ENCODE measurements around the gene FAM227B. TPM values are rescaled to one million over a fixed set of nuclear protein-coding genes. Genes with fewer than 3 reads are reported as not detected.
"Not testable (repeated sequence)": the region's sequence is repeated elsewhere in the genome, so short reads cannot be mapped to it uniquely, and the experiment has no call there.

FAM227B gene
- total and polyA plus RNA-seq, 5 experiments from 2014 or later: 14.5 to 28.7 (median 23.8) TPM

GRCh38 chr15:49372366-49372765 is 248.3 kb downstream of the FAM227B start:
- Mint-ChIP-seq H3K27me3 (no peaks in the 10 kb centered on the region), H3K36me3 (peaks cover 0 to 6% (median 2%) of the 10 kb centered on the region in 3 donors), H3K27ac (no peak overlapping the region), H3K9me3 (peaks cover 0 to 15% (median 3%) of the 10 kb centered on the region in 9 donors), H3K4me1 (no peaks in the 10 kb centered on the region), H3K4me3 (no peak overlapping the region)
- no peak for DNase-seq
- POLR2A ChIA-PET: no interaction called here
- ATAC-seq: no peak

- POLR2A ChIA-PET: no interaction called here
- Mint-ChIP-seq H3K4me1 (no peaks in the 10 kb centered on the region), H3K9me3 (peaks cover 0 to 24% (median 4%) of the 10 kb centered on the region in 9 donors), H3K27ac (no peak overlapping the region), H3K27me3 (no peaks in the 10 kb centered on the region), H3K36me3 (peaks cover 0 to 14% (median 5%) of the 10 kb centered on the region in 3 donors), H3K4me3 (no peak overlapping the region)
- DNase-seq: no peak
- ATAC-seq: no peak
Measured at GRCh38 chr15:49370782-49371181, 249.8 kb downstream of the FAM227B start.

GRCh38 chr15:49366496-49366895 is 254.1 kb downstream of the FAM227B start:
- Mint-ChIP-seq H3K27ac (no peak overlapping the region), H3K36me3 (peaks cover 0 to 34% (median 7%) of the 10 kb centered on the region in 3 donors), H3K9me3 (peaks cover 0 to 61% (median 20%) of the 10 kb centered on the region in 9 donors), H3K4me3 (no peak overlapping the region), H3K27me3 (no peaks in the 10 kb centered on the region), H3K4me1 (no peaks in the 10 kb centered on the region)
- POLR2A ChIA-PET: no interaction called here
- ATAC-seq (no peak), DNase-seq (no peak)

- Mint-ChIP-seq H3K36me3 (peaks cover 0 to 26% (median 5%) of the 10 kb centered on the region in 3 donors), H3K27ac (no peak overlapping the region), H3K4me1 (no peaks in the 10 kb centered on the region), H3K4me3 (no peak overlapping the region), H3K9me3 (peaks cover 0 to 53% (median 25%) of the 10 kb centered on the region in 9 donors), H3K27me3 (no peaks in the 10 kb centered on the region)
- DNase-seq (no peak), ATAC-seq (no peak)
- POLR2A ChIA-PET: no interaction called here
Measured at GRCh38 chr15:49361370-49361769, 259.2 kb downstream of the FAM227B start.

GRCh38 chr15:49354439-49354838 is 266.2 kb downstream of the FAM227B start:
- H3K4me1 Mint-ChIP-seq, H3K27ac Mint-ChIP-seq, H3K27me3 Mint-ChIP-seq, ATAC-seq, POLR2A ChIA-PET, DNase-seq, H3K4me3 Mint-ChIP-seq: not testable (repeated sequence)
- H3K36me3 Mint-ChIP-seq: peaks cover 3 to 24% (median 16%) of the 10 kb centered on the region in 3 donors
- H3K9me3 Mint-ChIP-seq: peaks cover 4 to 33% (median 15%) of the 10 kb centered on the region in 9 donors

- no peaks in the 10 kb centered on the region for H3K4me1 Mint-ChIP-seq
- ATAC-seq (no peak), DNase-seq (no peak)
- no peak overlapping the region for H3K27ac Mint-ChIP-seq
- no peaks in the 10 kb centered on the region for H3K27me3 Mint-ChIP-seq
- H3K4me3 Mint-ChIP-seq: no peak overlapping the region
- H3K9me3 Mint-ChIP-seq: peaks cover 0 to 41% (median 10%) of the 10 kb centered on the region in 9 donors
- POLR2A ChIA-PET: no interaction called here
- H3K36me3 Mint-ChIP-seq: peaks cover 47 to 58% (median 56%) of the 10 kb centered on the region in 3 donors
Measured at GRCh38 chr15:49343546-49343945, 277.1 kb downstream of the FAM227B start.

GRCh38 chr15:49339656-49340055 is 281.0 kb downstream of the FAM227B start:
- H3K4me3 Mint-ChIP-seq: no peak overlapping the region
- POLR2A ChIA-PET: no interaction called here
- DNase-seq: no peak
- peaks cover 0 to 2% (median 0%) of the 10 kb centered on the region in 4 donors for H3K4me1 Mint-ChIP-seq
- H3K27ac Mint-ChIP-seq: no peak overlapping the region
- H3K9me3 Mint-ChIP-seq: peaks cover 0 to 35% (median 12%) of the 10 kb centered on the region in 9 donors
- no peaks in the 10 kb centered on the region for H3K27me3 Mint-ChIP-seq
- peaks cover 44 to 54% (median 53%) of the 10 kb centered on the region in 3 donors for H3K36me3 Mint-ChIP-seq
- no peak for ATAC-seq

GRCh38 chr15:49331951-49332350 is 288.7 kb downstream of the FAM227B start:
- H3K36me3 Mint-ChIP-seq: peaks cover 4 to 35% (median 20%) of the 10 kb centered on the region in 3 donors
- POLR2A ChIA-PET: no interaction called here
- peaks cover 0 to 2% (median 0%) of the 10 kb centered on the region in 4 donors for H3K4me1 Mint-ChIP-seq
- no peaks in the 10 kb centered on the region for H3K27me3 Mint-ChIP-seq
- no peaks in the 10 kb centered on the region for H3K9me3 Mint-ChIP-seq
- no peak for ATAC-seq
- no peak overlapping the region for H3K4me3 Mint-ChIP-seq
- H3K27ac Mint-ChIP-seq: peak overlapping the region in 1 of 10 donors; percentile 17
- no peak for DNase-seq

GRCh38 chr15:49331442-49331841 is 289.2 kb downstream of the FAM227B start:
- Mint-ChIP-seq H3K4me1 (peaks cover 0 to 2% (median 0%) of the 10 kb centered on the region in 4 donors), H3K4me3 (no peak overlapping the region), H3K36me3 (peaks cover 0 to 38% (median 20%) of the 10 kb centered on the region in 3 donors), H3K27ac (peak overlapping the region in 1 of 10 donors; percentile 35), H3K9me3 (no peaks in the 10 kb centered on the region), H3K27me3 (no peaks in the 10 kb centered on the region)
- ATAC-seq (no peak), DNase-seq (no peak)
- POLR2A ChIA-PET: no interaction called here

GRCh38 chr15:49330166-49330565 is 290.5 kb downstream of the FAM227B start:
- H3K4me3 Mint-ChIP-seq: no peak overlapping the region
- H3K27ac Mint-ChIP-seq: no peak overlapping the region
- H3K27me3 Mint-ChIP-seq: no peaks in the 10 kb centered on the region
- DNase-seq (no peak), ATAC-seq (no peak)
- H3K36me3 Mint-ChIP-seq: peaks cover 0 to 40% (median 18%) of the 10 kb centered on the region in 3 donors
- POLR2A ChIA-PET: no interaction called here
- no peaks in the 10 kb centered on the region for H3K9me3 Mint-ChIP-seq
- peaks cover 0 to 2% (median 0%) of the 10 kb centered on the region in 4 donors for H3K4me1 Mint-ChIP-seq

- POLR2A ChIA-PET: no interaction called here
- no peak overlapping the region for H3K27ac Mint-ChIP-seq
- DNase-seq (no peak), ATAC-seq (no peak)
- H3K27me3 Mint-ChIP-seq: no peaks in the 10 kb centered on the region
- peaks cover 0 to 42% (median 16%) of the 10 kb centered on the region in 3 donors for H3K36me3 Mint-ChIP-seq
- no peaks in the 10 kb centered on the region for H3K9me3 Mint-ChIP-seq
- no peaks in the 10 kb centered on the region for H3K4me1 Mint-ChIP-seq
- H3K4me3 Mint-ChIP-seq: no peak overlapping the region
Measured at GRCh38 chr15:49328941-49329340, 291.7 kb downstream of the FAM227B start.

GRCh38 chr15:49327927-49328326 is 292.7 kb downstream of the FAM227B start:
- Mint-ChIP-seq H3K27ac (peak overlapping the region in 1 of 10 donors; percentile 17), H3K4me1 (no peaks in the 10 kb centered on the region), H3K9me3 (no peaks in the 10 kb centered on the region), H3K27me3 (no peaks in the 10 kb centered on the region), H3K4me3 (no peak overlapping the region), H3K36me3 (peaks cover 0 to 46% (median 13%) of the 10 kb centered on the region in 3 donors)
- ATAC-seq: no peak
- POLR2A ChIA-PET: no interaction called here
- no peak for DNase-seq

GRCh38 chr15:49323207-49323606 is 297.4 kb downstream of the FAM227B start:
- Mint-ChIP-seq H3K4me3 (no peak overlapping the region), H3K27me3 (no peaks in the 10 kb centered on the region), H3K27ac (no peak overlapping the region), H3K9me3 (no peaks in the 10 kb centered on the region), H3K4me1 (peaks cover 0 to 7% (median 3%) of the 10 kb centered on the region in 4 donors), H3K36me3 (peaks cover 8 to 65% (median 38%) of the 10 kb centered on the region in 3 donors)
- POLR2A ChIA-PET: no interaction called here
- DNase-seq: no peak
- no peak for ATAC-seq

- H3K4me1 Mint-ChIP-seq: peaks cover 0 to 7% (median 3%) of the 10 kb centered on the region in 4 donors
- POLR2A ChIA-PET: no interaction called here
- peak overlapping the region in 1 of 10 donors; percentile 21 for H3K27ac Mint-ChIP-seq
- no peaks in the 10 kb centered on the region for H3K27me3 Mint-ChIP-seq
- peaks cover 0 to 6% (median 0%) of the 10 kb centered on the region in 9 donors for H3K9me3 Mint-ChIP-seq
- no peak for DNase-seq
- no peak overlapping the region for H3K4me3 Mint-ChIP-seq
- ATAC-seq: no peak
- peaks cover 15 to 60% (median 41%) of the 10 kb centered on the region in 3 donors for H3K36me3 Mint-ChIP-seq
Measured at GRCh38 chr15:49320351-49320750, 300.3 kb downstream of the FAM227B start.
